ENCODE measurements around the gene CELF2.

The CELF2 gene

GRCh38 chr10:11330383-11331045, 312.8 kb downstream of the CELF2 start:
- Mint-ChIP-seq H3K4me3 (no peak overlapping the region), H3K9me3 (no peaks in the 10 kb centered on the region), H3K27ac (ENCODE audit: low read depth) (peak overlapping the region; percentile 65), H3K4me1 (peaks cover 42% of the 10 kb centered on the region), H3K36me3 (ENCODE audit: insufficient read depth) (peaks cover 85% of the 10 kb centered on the region), H3K27me3 (no peaks in the 10 kb centered on the region)
- no peak for DNase-seq (ENCODE audit: low spot score in 2 of 2)
- ATAC-seq (replicated peaks; ENCODE audit: extremely low read depth, poor library complexity, severe bottlenecking): no peak

- DNase-seq (ENCODE audit: low spot score in 2 of 2) (no peak), ATAC-seq (replicated peaks; ENCODE audit: extremely low read depth, poor library complexity, severe bottlenecking) (no peak)
- H3K27ac Mint-ChIP-seq (ENCODE audit: low read depth): no peak overlapping the region
- H3K4me1 Mint-ChIP-seq: peaks cover 36% of the 10 kb centered on the region
- peaks cover 83% of the 10 kb centered on the region for H3K36me3 Mint-ChIP-seq (ENCODE audit: insufficient read depth)
- no peaks in the 10 kb centered on the region for H3K27me3 Mint-ChIP-seq
- H3K9me3 Mint-ChIP-seq: no peaks in the 10 kb centered on the region
- H3K4me3 Mint-ChIP-seq: no peak overlapping the region
Measured at GRCh38 chr10:11331046-11331577, 313.4 kb downstream of the CELF2 start.

DNA sequence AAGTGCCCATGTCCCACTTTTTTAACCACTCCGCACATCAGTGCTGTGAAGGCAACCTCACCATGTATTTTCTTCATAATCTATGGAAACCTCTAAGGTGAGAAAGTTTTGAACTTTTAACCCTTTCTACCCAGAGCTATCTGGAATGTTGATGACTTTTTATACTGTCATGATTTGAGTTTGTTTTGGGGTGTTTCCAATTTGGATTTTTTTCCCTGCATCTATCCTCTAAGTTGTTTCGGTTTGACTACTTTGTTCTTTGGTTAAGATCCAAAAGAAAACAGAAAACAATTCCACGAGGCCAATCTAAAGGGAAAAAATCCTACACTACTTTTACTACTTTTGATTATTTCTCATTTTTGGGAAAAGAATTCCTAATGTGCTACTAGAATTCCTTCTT, 314.1 kb downstream of the CELF2 start:
- Mint-ChIP-seq H3K4me1 (peaks cover 33% of the 10 kb centered on the region), H3K4me3 (no peak overlapping the region), H3K36me3 (ENCODE audit: insufficient read depth) (peaks cover 83% of the 10 kb centered on the region), H3K27me3 (no peaks in the 10 kb centered on the region), H3K9me3 (no peaks in the 10 kb centered on the region), H3K27ac (ENCODE audit: low read depth) (no peak overlapping the region)
- ATAC-seq (replicated peaks; ENCODE audit: extremely low read depth, poor library complexity, severe bottlenecking) (no peak), DNase-seq (ENCODE audit: low spot score in 2 of 2) (no peak)

GRCh38 chr10:11332846-11333245, 315.2 kb downstream of the CELF2 start:
- ATAC-seq (replicated peaks; ENCODE audit: extremely low read depth, poor library complexity, severe bottlenecking) (no peak), DNase-seq (ENCODE audit: low spot score in 2 of 2) (no peak)
- Mint-ChIP-seq H3K27ac (ENCODE audit: low read depth) (peak overlapping the region; percentile 45), H3K9me3 (no peaks in the 10 kb centered on the region), H3K27me3 (no peaks in the 10 kb centered on the region), H3K36me3 (ENCODE audit: insufficient read depth) (peaks cover 81% of the 10 kb centered on the region), H3K4me1 (peaks cover 35% of the 10 kb centered on the region), H3K4me3 (no peak overlapping the region)

- H3K27me3 Mint-ChIP-seq: no peaks in the 10 kb centered on the region
- H3K27ac Mint-ChIP-seq (ENCODE audit: low read depth): no peak overlapping the region
- no peaks in the 10 kb centered on the region for H3K9me3 Mint-ChIP-seq
- peaks cover 75% of the 10 kb centered on the region for H3K36me3 Mint-ChIP-seq (ENCODE audit: insufficient read depth)
- peaks cover 39% of the 10 kb centered on the region for H3K4me1 Mint-ChIP-seq
- DNase-seq (ENCODE audit: low spot score in 2 of 2): no peak
- peak overlapping the region; percentile 3 for H3K4me3 Mint-ChIP-seq
- ATAC-seq (replicated peaks; ENCODE audit: extremely low read depth, poor library complexity, severe bottlenecking): no peak
Measured at GRCh38 chr10:11334436-11334835, 316.8 kb downstream of the CELF2 start.

DNA sequence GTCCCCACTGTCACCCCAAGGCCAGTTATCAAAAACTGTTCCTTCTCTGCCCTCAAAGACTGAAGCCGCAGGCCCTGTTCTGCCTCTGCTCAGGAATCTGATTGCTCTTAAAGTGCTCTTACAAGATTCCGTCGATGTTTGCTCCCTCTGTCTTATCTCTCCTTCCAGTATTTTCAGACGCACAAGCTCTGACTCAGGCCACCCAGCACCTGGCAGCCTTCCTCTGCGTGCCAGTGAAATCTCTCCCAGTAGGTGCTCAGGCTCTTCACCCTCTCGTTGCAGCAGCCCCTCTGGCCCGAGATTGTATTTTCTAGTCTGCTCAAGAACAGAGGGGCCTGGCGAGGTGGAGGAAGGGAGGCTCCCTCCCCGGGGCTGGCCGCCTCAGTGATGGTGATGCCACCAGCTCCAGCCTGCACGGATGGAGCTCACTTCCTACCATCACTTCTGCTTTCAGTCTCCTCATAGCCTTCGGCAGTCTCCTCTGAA, 317.5 kb downstream of the CELF2 start:
- DNase-seq (ENCODE audit: low spot score in 2 of 2) (no peak), ATAC-seq (replicated peaks; ENCODE audit: extremely low read depth, poor library complexity, severe bottlenecking) (peak; percentile 12)
- no peaks in the 10 kb centered on the region for H3K27me3 Mint-ChIP-seq
- peak overlapping the region; percentile 3 for H3K4me3 Mint-ChIP-seq
- peak overlapping the region; percentile 20 for H3K27ac Mint-ChIP-seq (ENCODE audit: low read depth)
- peaks cover 69% of the 10 kb centered on the region for H3K36me3 Mint-ChIP-seq (ENCODE audit: insufficient read depth)
- H3K4me1 Mint-ChIP-seq: peaks cover 35% of the 10 kb centered on the region
- no peaks in the 10 kb centered on the region for H3K9me3 Mint-ChIP-seq

DNA sequence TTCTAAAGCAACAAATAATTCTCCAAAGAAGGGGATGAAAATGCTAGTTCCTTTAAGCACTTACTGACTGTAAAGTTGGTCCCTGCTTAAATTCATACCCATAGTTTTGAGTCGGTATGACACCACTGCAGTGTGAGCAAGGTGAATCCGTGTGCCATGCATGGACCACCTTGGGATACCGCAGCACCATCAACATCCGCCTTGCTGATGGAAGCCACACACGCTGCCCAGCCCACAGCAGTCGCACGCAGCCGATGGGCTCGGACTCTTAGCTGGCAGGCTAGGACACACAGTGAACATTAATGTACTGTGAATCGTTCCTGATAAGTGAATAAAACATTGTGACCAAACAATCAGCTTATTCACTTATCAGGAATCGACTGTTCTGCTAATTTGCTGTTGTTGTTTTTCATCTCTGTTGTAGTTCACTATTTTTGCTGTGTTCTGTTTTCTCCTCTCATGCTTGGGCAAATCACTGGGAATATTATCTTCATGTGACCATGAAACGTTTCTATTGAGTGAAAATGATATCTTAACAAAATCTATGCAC, 318.3 kb downstream of the CELF2 start:
- Mint-ChIP-seq H3K9me3 (no peaks in the 10 kb centered on the region), H3K4me1 (peaks cover 30% of the 10 kb centered on the region), H3K27ac (ENCODE audit: low read depth) (peak overlapping the region; percentile 20), H3K4me3 (no peak overlapping the region), H3K36me3 (ENCODE audit: insufficient read depth) (peaks cover 63% of the 10 kb centered on the region), H3K27me3 (no peaks in the 10 kb centered on the region)
- no peak for DNase-seq (ENCODE audit: low spot score in 2 of 2)
- ATAC-seq (replicated peaks; ENCODE audit: extremely low read depth, poor library complexity, severe bottlenecking): no peak

- ATAC-seq (replicated peaks; ENCODE audit: extremely low read depth, poor library complexity, severe bottlenecking) (no peak), DNase-seq (ENCODE audit: low spot score in 2 of 2) (no peak)
- Mint-ChIP-seq H3K4me1 (peaks cover 30% of the 10 kb centered on the region), H3K4me3 (peak overlapping the region; percentile 8), H3K27me3 (no peaks in the 10 kb centered on the region), H3K27ac (ENCODE audit: low read depth) (peak overlapping the region; percentile 81), H3K9me3 (no peaks in the 10 kb centered on the region), H3K36me3 (ENCODE audit: insufficient read depth) (peaks cover 58% of the 10 kb centered on the region)
Measured at GRCh38 chr10:11336722-11337162, 319.1 kb downstream of the CELF2 start.

DNA sequence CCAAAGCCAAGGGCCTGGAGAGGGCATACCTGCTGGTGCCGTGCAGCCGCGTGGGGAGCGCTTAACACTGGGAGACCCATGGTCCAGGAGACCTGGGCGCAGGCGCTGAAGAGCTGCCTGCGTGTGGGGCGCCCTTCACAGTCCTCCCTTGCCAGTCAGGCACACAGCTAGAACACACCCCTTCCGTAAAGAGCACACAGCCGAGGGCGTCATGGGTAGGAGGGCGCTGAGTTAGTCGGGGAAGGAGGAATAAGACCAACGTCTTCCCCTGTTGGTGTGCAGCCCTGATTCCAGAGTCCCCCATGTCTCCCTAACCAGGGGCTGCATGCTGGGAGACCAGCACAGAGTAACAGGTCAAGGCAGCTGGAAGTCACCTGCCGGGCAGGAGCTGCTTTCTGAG, 319.8 kb downstream of the CELF2 start:
- H3K27ac Mint-ChIP-seq (ENCODE audit: low read depth): peak overlapping the region; percentile 81
- H3K9me3 Mint-ChIP-seq: no peaks in the 10 kb centered on the region
- no peak for ATAC-seq (replicated peaks; ENCODE audit: extremely low read depth, poor library complexity, severe bottlenecking)
- H3K36me3 Mint-ChIP-seq (ENCODE audit: insufficient read depth): peaks cover 50% of the 10 kb centered on the region
- H3K4me1 Mint-ChIP-seq: peaks cover 29% of the 10 kb centered on the region
- DNase-seq (ENCODE audit: low spot score in 2 of 2): no peak
- no peaks in the 10 kb centered on the region for H3K27me3 Mint-ChIP-seq
- no peak overlapping the region for H3K4me3 Mint-ChIP-seq

GRCh38 chr10:11338160-11338844, 320.6 kb downstream of the CELF2 start:
- Mint-ChIP-seq H3K4me3 (no peak overlapping the region), H3K27ac (ENCODE audit: low read depth) (peak overlapping the region; percentile 81), H3K9me3 (no peaks in the 10 kb centered on the region), H3K4me1 (peaks cover 22% of the 10 kb centered on the region), H3K27me3 (no peaks in the 10 kb centered on the region), H3K36me3 (ENCODE audit: insufficient read depth) (peaks cover 47% of the 10 kb centered on the region)
- DNase-seq (ENCODE audit: low spot score in 2 of 2) (no peak), ATAC-seq (replicated peaks; ENCODE audit: extremely low read depth, poor library complexity, severe bottlenecking) (no peak)

GRCh38 chr10:11339013-11339412, 321.3 kb downstream of the CELF2 start:
- no peak overlapping the region for H3K27ac Mint-ChIP-seq (ENCODE audit: low read depth)

DNA sequence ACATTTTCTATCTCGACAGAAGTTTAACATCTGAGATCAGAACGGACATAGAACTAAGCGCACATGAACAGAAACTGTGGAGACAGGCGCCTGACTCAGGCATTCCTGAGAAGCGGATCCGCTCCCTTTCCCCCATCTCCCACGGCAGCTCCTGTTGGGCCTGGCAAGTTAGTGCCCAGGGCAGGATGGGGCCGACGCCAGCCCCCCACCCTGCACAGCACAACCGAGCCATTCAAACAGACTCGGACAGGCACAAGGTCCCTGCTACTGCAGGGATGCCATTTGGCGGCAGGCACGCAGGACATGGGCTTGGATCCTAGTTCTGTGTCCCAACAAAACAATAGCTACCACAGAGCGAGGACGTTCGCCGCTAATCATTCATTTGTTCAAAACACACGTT, 322.0 kb downstream of the CELF2 start:
- ATAC-seq (replicated peaks; ENCODE audit: extremely low read depth, poor library complexity, severe bottlenecking) (no peak), DNase-seq (ENCODE audit: low spot score in 2 of 2) (no peak)
- no peaks in the 10 kb centered on the region for H3K9me3 Mint-ChIP-seq
- H3K27me3 Mint-ChIP-seq: no peaks in the 10 kb centered on the region
- H3K36me3 Mint-ChIP-seq (ENCODE audit: insufficient read depth): peaks cover 37% of the 10 kb centered on the region
- H3K4me1 Mint-ChIP-seq: peaks cover 15% of the 10 kb centered on the region
- no peak overlapping the region for H3K27ac Mint-ChIP-seq (ENCODE audit: low read depth)
- no peak overlapping the region for H3K4me3 Mint-ChIP-seq

More at GRCh38 chr10:11339013-11339412, 321.3 kb downstream of the CELF2 start:
- Mint-ChIP-seq H3K9me3 (no peaks in the 10 kb centered on the region), H3K4me1 (peaks cover 21% of the 10 kb centered on the region), H3K4me3 (no peak overlapping the region), H3K27me3 (no peaks in the 10 kb centered on the region), H3K36me3 (ENCODE audit: insufficient read depth) (peaks cover 42% of the 10 kb centered on the region)
- DNase-seq (ENCODE audit: low spot score in 2 of 2) (no peak), ATAC-seq (replicated peaks; ENCODE audit: extremely low read depth, poor library complexity, severe bottlenecking) (no peak)
